Measurements from ENCODE around the gene PTPMT1. TPM values are rescaled to one million over a fixed set of nuclear protein-coding genes. Genes with fewer than 3 reads are reported as not detected.
"Not testable (repeated sequence)": the region's sequence is repeated elsewhere in the genome, so short reads cannot be mapped to it uniquely, and the experiment has no call there.

Gene PTPMT1
- total and polyA plus RNA-seq, 2 experiments from 2014 or later = 78.4 to 90.2 TPM

DNA sequence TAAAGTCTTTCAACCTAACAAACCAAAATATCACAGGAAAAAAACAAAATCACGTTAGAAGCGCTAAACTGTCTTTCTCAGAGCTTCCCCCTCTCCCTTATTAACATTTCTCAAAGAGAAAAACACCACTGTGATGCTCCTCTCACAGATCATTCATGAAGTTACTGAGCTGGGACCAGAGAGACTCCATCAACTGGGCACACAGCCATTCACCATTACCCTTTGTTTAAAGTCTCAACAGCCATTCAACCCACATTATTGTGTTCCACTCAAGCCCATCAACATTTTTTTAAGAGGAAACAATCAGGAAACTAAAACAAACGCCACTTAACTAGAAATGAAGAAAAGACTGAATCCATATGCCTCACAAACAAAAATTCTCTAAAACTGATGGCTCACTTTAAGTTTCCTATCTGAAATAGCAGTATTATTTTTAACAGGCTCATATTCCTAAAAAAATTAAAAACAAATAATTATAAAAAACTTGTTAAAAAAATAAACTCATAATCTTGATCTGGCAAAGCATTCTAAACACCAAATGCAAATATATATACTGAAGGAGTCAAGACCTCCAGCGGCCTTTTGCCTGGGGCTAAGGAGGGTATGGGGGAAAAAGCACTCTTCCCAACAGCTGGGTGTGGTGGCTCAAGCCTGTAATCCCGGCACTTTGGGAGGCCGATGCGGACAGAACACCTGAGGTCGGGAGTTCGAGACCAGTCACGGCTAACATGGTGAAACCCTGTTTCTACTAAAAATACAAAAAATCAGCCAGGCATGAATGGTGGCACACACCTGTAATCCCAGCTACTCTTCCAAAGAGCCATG, 26.4 kb upstream of the PTPMT1 start:
- Histone ChIP-seq H3K9ac (no peak overlapping the region), H3K27me3 (replicated peaks; ENCODE audit: insufficient read depth) (no peaks in the 10 kb centered on the region), H3K4me1 (ENCODE audit: insufficient read depth) (peaks cover 31% of the 10 kb centered on the region), H4K20me1 (ENCODE audit: insufficient read depth) (peaks cover 48% of the 10 kb centered on the region), H3F3A (ENCODE audit: insufficient read depth) (peaks cover 35% of the 10 kb centered on the region), H2AFZ (no peak overlapping the region), H3K9me2 (ENCODE audit: insufficient read depth) (no peaks in the 10 kb centered on the region), H3K4me2 (ENCODE audit: unreplicated experiment) (no peak overlapping the region), H3K9me3 (ENCODE audit: low read depth) (no peaks in the 10 kb centered on the region), H3K36me3 (ENCODE audit: low read depth) (peaks cover 6% of the 10 kb centered on the region; the same call in 1 of the 2 replicates), H3K27ac (no peak overlapping the region), H3K4me3 (no peak overlapping the region), H3K79me2 (ENCODE audit: insufficient read depth) (peaks cover 95% of the 10 kb centered on the region)
- WGBS, 2 experiments (ENCODE audit: low coverage in 1 of 2, low lambda C conversion rate in 2 of 2, missing lambda C conversion rate in 2 of 2) = 94 to 96% methylated on average over 10 of the region's 10 CpGs
- no peak for DNase-seq
- in situ Hi-C loops (cut with MboI) = no loop called here
- no peak for TF ChIP-seq EZH2 (IDR thresholded peaks at IDR 0.05; ENCODE audit: insufficient read depth, poor library complexity, severe bottlenecking)
- no peak for TF ChIP-seq EZH2phosphoT487 (IDR thresholded peaks at IDR 0.05; ENCODE audit: insufficient read depth, low read depth)

DNA sequence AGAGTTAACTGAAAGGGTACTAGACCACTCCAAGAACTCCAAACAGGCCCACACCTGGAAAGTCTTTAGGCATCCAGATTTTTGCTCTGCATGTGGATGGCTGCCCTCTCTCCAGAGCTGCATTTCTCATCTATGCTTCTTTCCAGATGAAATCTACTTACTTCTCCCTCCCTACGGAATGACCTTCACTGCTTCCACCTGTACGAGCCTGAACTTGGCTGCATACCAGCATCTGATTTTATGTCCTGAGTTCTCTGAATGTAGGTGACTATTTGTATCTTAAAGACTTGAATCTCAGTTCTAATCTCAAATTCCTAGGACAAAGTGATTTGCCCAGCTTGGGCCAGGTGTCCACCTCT, 25.7 kb upstream of the PTPMT1 start:
- peak overlapping the region; percentile 57 for H3K27ac ChIP-seq
- H3F3A ChIP-seq (ENCODE audit: insufficient read depth) = peaks cover 38% of the 10 kb centered on the region
- no peak overlapping the region for H2AFZ ChIP-seq
- no peaks in the 10 kb centered on the region for H3K9me2 ChIP-seq (ENCODE audit: insufficient read depth)
- H3K9me3 ChIP-seq (ENCODE audit: low read depth) = no peaks in the 10 kb centered on the region
- no peak for DNase-seq
- 90 to 94% methylated on average over 2 of the region's 2 CpGs for WGBS, 2 experiments (ENCODE audit: low coverage in 1 of 2, low lambda C conversion rate in 2 of 2, missing lambda C conversion rate in 2 of 2)
- peaks cover 25% of the 10 kb centered on the region for H3K4me1 ChIP-seq (ENCODE audit: insufficient read depth)
- no peaks in the 10 kb centered on the region for H3K27me3 ChIP-seq (replicated peaks; ENCODE audit: insufficient read depth)
- H3K9ac ChIP-seq = no peak overlapping the region
- peaks cover 95% of the 10 kb centered on the region for H3K79me2 ChIP-seq (ENCODE audit: insufficient read depth)
- H3K4me3 ChIP-seq = 0 out of 2 replicates have a peak overlapping the region, but pooled peaks have one; percentile 26
- TF ChIP-seq EZH2 (IDR thresholded peaks at IDR 0.05; ENCODE audit: insufficient read depth, poor library complexity, severe bottlenecking) (no peak), EZH2phosphoT487 (IDR thresholded peaks at IDR 0.05; ENCODE audit: insufficient read depth, low read depth) (no peak)
- peaks cover 53% of the 10 kb centered on the region for H4K20me1 ChIP-seq (ENCODE audit: insufficient read depth)
- peaks cover 6% of the 10 kb centered on the region; the same call in 1 of the 2 replicates for H3K36me3 ChIP-seq (ENCODE audit: low read depth)
- in situ Hi-C loops (cut with MboI) = no loop called here
- H3K4me2 ChIP-seq (ENCODE audit: unreplicated experiment) = peak overlapping the region; percentile 78

DNA sequence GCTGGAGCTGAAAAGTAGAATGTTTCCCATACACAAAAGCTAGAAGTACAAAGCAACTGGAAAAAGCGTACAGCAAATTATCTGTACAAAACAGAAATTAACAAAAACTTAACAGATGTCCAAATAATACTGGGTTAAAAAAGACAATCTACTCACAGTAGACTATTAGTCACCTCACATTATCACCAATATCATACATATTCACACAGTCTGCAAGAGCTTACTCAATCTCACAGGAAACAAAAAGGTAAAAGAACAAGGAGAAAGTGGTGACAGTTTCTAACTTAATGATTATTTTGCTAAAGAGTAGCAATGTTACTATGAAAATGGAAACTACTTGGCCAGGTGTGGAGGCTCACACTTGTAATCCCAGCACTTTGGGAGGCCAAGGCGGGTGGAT, 24.3 kb upstream of the PTPMT1 start:
- Histone ChIP-seq H3K4me1 (ENCODE audit: insufficient read depth) (peaks cover 25% of the 10 kb centered on the region), H3K36me3 (ENCODE audit: low read depth) (no peaks in the 10 kb centered on the region), H3K9ac (no peak overlapping the region), H3K9me3 (ENCODE audit: low read depth) (no peaks in the 10 kb centered on the region), H3K27ac (peak overlapping the region; percentile 57; the same call in 1 of the 2 replicates), H3K4me2 (ENCODE audit: unreplicated experiment) (peak overlapping the region; percentile 78), H3K27me3 (replicated peaks; ENCODE audit: insufficient read depth) (no peaks in the 10 kb centered on the region), H3F3A (ENCODE audit: insufficient read depth) (peaks cover 38% of the 10 kb centered on the region), H2AFZ (no peak overlapping the region), H3K9me2 (ENCODE audit: insufficient read depth) (no peaks in the 10 kb centered on the region), H3K79me2 (ENCODE audit: insufficient read depth) (peaks cover 95% of the 10 kb centered on the region), H3K4me3 (no peak overlapping the region), H4K20me1 (ENCODE audit: insufficient read depth) (peaks cover 61% of the 10 kb centered on the region)
- no peak for DNase-seq
- TF ChIP-seq EZH2phosphoT487 (IDR thresholded peaks at IDR 0.05; ENCODE audit: insufficient read depth, low read depth) = no peak
- no peak for TF ChIP-seq EZH2 (IDR thresholded peaks at IDR 0.05; ENCODE audit: insufficient read depth, poor library complexity, severe bottlenecking)
- 98 to 100% methylated on average over 2 of the region's 2 CpGs for WGBS, 2 experiments (ENCODE audit: low coverage in 1 of 2, low lambda C conversion rate in 2 of 2, missing lambda C conversion rate in 2 of 2)
- in situ Hi-C loops (cut with MboI) = no loop called here

DNA sequence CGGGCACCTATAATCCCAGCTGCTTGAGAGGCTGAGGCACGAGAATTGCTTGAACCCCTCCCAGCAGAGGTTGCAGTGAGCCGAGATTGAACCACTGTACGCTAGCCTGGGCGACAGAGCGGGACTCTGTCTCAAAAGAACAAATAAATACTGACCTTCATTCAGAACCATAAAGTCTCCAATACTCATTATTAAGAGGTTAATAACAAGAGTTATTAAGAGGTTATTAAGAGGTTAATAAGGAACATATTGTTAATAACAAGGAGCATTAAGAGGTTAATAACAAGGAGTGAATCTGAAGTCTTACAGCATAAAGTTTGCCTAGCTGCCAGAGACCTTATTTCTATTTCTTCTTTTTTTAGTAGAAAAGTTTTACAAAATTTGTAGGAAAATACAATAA, 20.1 kb upstream of the PTPMT1 start:
- no peaks in the 10 kb centered on the region for H3K27me3 ChIP-seq (replicated peaks; ENCODE audit: insufficient read depth)
- no peak for TF ChIP-seq EZH2 (IDR thresholded peaks at IDR 0.05; ENCODE audit: insufficient read depth, poor library complexity, severe bottlenecking)
- no peaks in the 10 kb centered on the region for H3K9me2 ChIP-seq (ENCODE audit: insufficient read depth)
- no peak overlapping the region for H2AFZ ChIP-seq
- H3K4me1 ChIP-seq (ENCODE audit: insufficient read depth) = peaks cover 23% of the 10 kb centered on the region
- peaks cover 98% of the 10 kb centered on the region for H3K79me2 ChIP-seq (ENCODE audit: insufficient read depth)
- H4K20me1 ChIP-seq (ENCODE audit: insufficient read depth) = peaks cover 57% of the 10 kb centered on the region
- 95 to 100% methylated on average over 6 of the region's 6 CpGs for WGBS, 2 experiments (ENCODE audit: low coverage in 1 of 2, low lambda C conversion rate in 2 of 2, missing lambda C conversion rate in 2 of 2)
- H3K4me2 ChIP-seq (ENCODE audit: unreplicated experiment) = no peak overlapping the region
- H3K9me3 ChIP-seq (ENCODE audit: low read depth) = no peaks in the 10 kb centered on the region
- no peak overlapping the region for H3K4me3 ChIP-seq
- in situ Hi-C loops (cut with MboI) = no loop called here
- no peak for DNase-seq
- no peak overlapping the region for H3K27ac ChIP-seq
- H3K36me3 ChIP-seq (ENCODE audit: low read depth) = no peaks in the 10 kb centered on the region
- no peak overlapping the region for H3K9ac ChIP-seq
- peaks cover 17% of the 10 kb centered on the region for H3F3A ChIP-seq (ENCODE audit: insufficient read depth)

DNA sequence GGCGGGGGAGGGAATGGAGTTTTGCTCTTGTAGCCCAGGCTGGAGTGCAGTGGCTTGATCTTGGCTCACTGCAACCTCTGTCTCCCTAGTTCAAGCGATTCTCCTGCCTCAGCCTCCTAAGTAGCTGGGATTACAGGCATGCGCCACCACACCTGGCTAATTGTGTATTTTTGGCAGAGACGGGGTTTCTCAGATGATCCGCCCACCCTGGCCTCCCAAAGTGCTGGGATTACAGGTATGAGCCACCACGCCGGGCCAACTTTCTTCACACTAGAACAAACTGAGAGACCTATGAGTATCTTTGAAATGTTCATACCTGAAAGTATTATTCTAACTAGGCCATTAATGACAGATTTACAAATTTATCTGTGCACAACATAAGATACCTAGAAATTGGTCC, 19.1 kb upstream of the PTPMT1 start:
- H2AFZ ChIP-seq; H3K9ac ChIP-seq; H3K9me2 ChIP-seq (ENCODE audit: insufficient read depth); H3K4me3 ChIP-seq; H3K4me2 ChIP-seq (ENCODE audit: unreplicated experiment); H3K27ac ChIP-seq; H3K9me3 ChIP-seq (ENCODE audit: low read depth); H3K36me3 ChIP-seq (ENCODE audit: low read depth); in situ Hi-C loops (cut with MboI); H3K27me3 ChIP-seq (replicated peaks; ENCODE audit: insufficient read depth); DNase-seq: not testable (repeated sequence)
- WGBS, 2 experiments (ENCODE audit: low coverage in 1 of 2, low lambda C conversion rate in 2 of 2, missing lambda C conversion rate in 2 of 2) = 85 to 89% methylated on average over 5 to 7 of the region's 7 CpGs
- Histone ChIP-seq H3K4me1 (ENCODE audit: insufficient read depth) (peaks cover 23% of the 10 kb centered on the region), H3F3A (ENCODE audit: insufficient read depth) (peaks cover 12% of the 10 kb centered on the region), H3K79me2 (ENCODE audit: insufficient read depth) (peaks cover 100% of the 10 kb centered on the region), H4K20me1 (ENCODE audit: insufficient read depth) (peaks cover 53% of the 10 kb centered on the region)

All from GM23248 (cell line).